HepG2 (cell line): Measurements from ENCODE around the gene NOP9. TPM values are rescaled to one million over a fixed set of nuclear protein-coding genes. Genes with fewer than 3 reads are reported as not detected.

Source experiments
- ATRX ChIP-seq: sonication (generic); formaldehyde crosslinking; IDR thresholded peaks from 2 replicates; pipeline ENCODE4 v1.4.0; 2020; ENCODE audit warnings: missing genetic modification reagents, borderline replicate concordance
- ETV5 ChIP-seq: IDR thresholded peaks from 2 replicates; pipeline ENCODE4 v1.6.1; 2018; ENCODE audit warnings: missing biosample characterization, missing genetic modification reagents, inconsistent platforms, borderline replicate concordance
- FOXA1 ChIP-seq, 2 experiments: fragments of 450-650 bp in 1 of 2; sonication (generic) in 1 of 2; formaldehyde crosslinking in 1 of 2; IDR thresholded peaks; 2 replicates each; pipeline versions ENCODE4 v1.4.0 to v1.6.1; 2016 to 2020; ENCODE audit warnings: missing genetic modification reagents in 1 of 2
- MED13 ChIP-seq: sonication (generic); formaldehyde crosslinking; IDR thresholded peaks from 2 replicates; pipeline ENCODE4 v1.5.0; 2020; ENCODE audit warnings: missing genetic modification reagents
- POLR2A ChIP-seq, 2 experiments: IDR thresholded peaks; 2 replicates each; pipeline ENCODE4 v1.6.1; 2011; ENCODE audit warnings: low read depth in 2 of 2, low read length in 2 of 2, mild to moderate bottlenecking in 1 of 2, moderate library complexity in 1 of 2; ENCODE audit not compliant: insufficient read depth in 1 of 2
- RXRA ChIP-seq: sonication (generic); formaldehyde crosslinking; IDR thresholded peaks from 2 replicates; pipeline ENCODE4 v1.5.1; 2020; ENCODE audit warnings: missing genetic modification reagents
- SMAD9 ChIP-seq: sonication (generic); formaldehyde crosslinking; IDR thresholded peaks from 2 replicates; pipeline ENCODE4 v1.5.1; 2020; ENCODE audit warnings: mild to moderate bottlenecking, missing genetic modification reagents
- ZFP36L2 ChIP-seq: sonication (generic); formaldehyde crosslinking; IDR thresholded peaks from 2 replicates; pipeline ENCODE4 v1.4.0; 2020; ENCODE audit warnings: missing genetic modification reagents
- ZNF235 ChIP-seq: sonication (generic); formaldehyde crosslinking; IDR thresholded peaks from 2 replicates; pipeline ENCODE4 v1.8.1; 2023; ENCODE audit warnings: mild to moderate bottlenecking, missing genetic modification reagents, borderline replicate concordance
- ZNF563 ChIP-seq: sonication (generic); formaldehyde crosslinking; IDR thresholded peaks from 2 replicates; pipeline ENCODE4 v1.8.0; 2022; ENCODE audit warnings: mild to moderate bottlenecking, moderate library complexity, missing genetic modification reagents
- ZNF564 ChIP-seq: sonication (generic); formaldehyde crosslinking; IDR thresholded peaks from 2 replicates; pipeline ENCODE4 v1.8.1; 2023; ENCODE audit warnings: mild to moderate bottlenecking, missing genetic modification reagents
- ZSCAN31 ChIP-seq: sonication (generic); formaldehyde crosslinking; IDR thresholded peaks from 2 replicates; pipeline ENCODE4 v1.5.0; 2020; ENCODE audit warnings: low read depth, mild to moderate bottlenecking, missing genetic modification reagents
- polyA plus RNA-seq, 8 experiments: library from polyadenylated mRNA; depleted of rRNA in 3 of 8; stranded (reverse) in 7 of 8; unstranded in 1 of 8; fragments of >200 nt; fragmentation: Illumina TruSeq in 4 of 8; extraction: Trizol in 4 of 8; gene quantifications; 2 replicates each; pipeline versions ENCODE4 v1.2.1 to v1.2.3, GENCODE V29; 2011 to 2016; ENCODE audit warnings: low read depth in 4 of 8, missing spikeins in 1 of 8, mixed read lengths in 1 of 8; ENCODE audit not compliant: insufficient read depth in 1 of 8
- total RNA-seq, 5 experiments: library from RNA; depleted of rRNA; stranded (reverse); fragments of >200 nt; fragmentation: Illumina TruSeq; extraction: Trizol; gene quantifications; 2 replicates each; pipeline ENCODE4 v1.2.3, GENCODE V29; 2016; ENCODE audit warnings: low read depth in 1 of 5
- TF ChIP-seq, protein P1 (sequence below): sonication (generic); formaldehyde crosslinking; IDR thresholded peaks from 2 replicates; pipeline ENCODE4 v1.4.0; 2020; ENCODE audit warnings: missing genetic modification reagents
- TF ChIP-seq, protein P2 (sequence below): IDR thresholded peaks from 2 replicates; pipeline ENCODE4 v1.6.1; 2016; ENCODE audit warnings: low read depth
- TF ChIP-seq, protein P3 (sequence below): sonication (generic); formaldehyde crosslinking; IDR thresholded peaks from 2 replicates; pipeline ENCODE4 v1.8.1; 2023; ENCODE audit warnings: mild to moderate bottlenecking, missing genetic modification reagents, borderline replicate concordance
- TF ChIP-seq, protein P4 (sequence below): sonication (generic); formaldehyde crosslinking; conservative IDR thresholded peaks from 2 replicates; pipeline ENCODE4 v1.8.0; 2022; ENCODE audit warnings: mild to moderate bottlenecking, moderate library complexity, missing genetic modification reagents
- TF ChIP-seq, protein P5 (sequence below): sonication (generic); formaldehyde crosslinking; IDR thresholded peaks from 2 replicates; pipeline ENCODE4 v1.5.0; 2020; ENCODE audit warnings: mild to moderate bottlenecking, low read depth, missing genetic modification reagents, borderline replicate concordance

The NOP9 gene
- total and polyA plus RNA-seq, 2 of the 13 experiments (the other 11 are each of a cell fraction or from before 2014, with no cell fraction given): 24.5 to 61.6 TPM

DNA sequence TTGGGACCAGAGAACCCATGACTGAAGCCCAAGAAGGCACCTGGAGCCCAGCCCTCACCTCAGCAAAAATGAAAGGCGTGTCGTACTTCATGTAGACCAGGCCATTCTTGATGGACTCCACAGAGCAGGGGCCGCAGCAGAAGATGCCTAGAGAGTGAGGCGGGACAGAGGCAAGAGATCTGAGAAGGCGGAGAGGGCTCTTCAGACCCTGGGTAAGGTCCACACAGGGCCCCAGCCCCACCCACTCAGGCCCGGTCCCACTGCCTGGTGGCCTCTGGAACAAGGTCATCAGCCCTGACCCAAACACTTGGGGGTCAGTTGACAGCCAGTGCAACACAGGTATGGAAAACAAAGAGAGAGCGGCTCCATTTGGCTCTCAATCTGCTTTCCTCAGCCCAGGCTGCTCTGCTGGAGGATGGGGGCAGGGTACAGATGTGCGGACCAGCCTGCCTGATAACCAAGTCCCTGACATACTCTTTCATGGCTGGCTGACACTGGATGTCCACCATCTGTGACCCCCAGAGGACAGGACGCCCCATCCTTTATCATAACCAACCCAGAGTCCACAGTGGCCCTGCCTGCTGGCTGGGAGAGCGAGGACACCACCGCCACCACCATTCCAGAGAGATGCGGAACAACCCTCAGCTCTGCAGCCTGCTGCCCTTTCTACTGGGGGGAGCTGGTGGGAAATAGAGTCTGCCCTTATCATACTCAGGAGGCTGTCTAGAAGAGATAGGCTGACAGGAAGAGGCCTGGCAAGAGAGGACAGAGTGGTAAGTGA is 43.5 kb upstream of the NOP9 start (continued):
- TF ChIP-seq, protein P1, sequence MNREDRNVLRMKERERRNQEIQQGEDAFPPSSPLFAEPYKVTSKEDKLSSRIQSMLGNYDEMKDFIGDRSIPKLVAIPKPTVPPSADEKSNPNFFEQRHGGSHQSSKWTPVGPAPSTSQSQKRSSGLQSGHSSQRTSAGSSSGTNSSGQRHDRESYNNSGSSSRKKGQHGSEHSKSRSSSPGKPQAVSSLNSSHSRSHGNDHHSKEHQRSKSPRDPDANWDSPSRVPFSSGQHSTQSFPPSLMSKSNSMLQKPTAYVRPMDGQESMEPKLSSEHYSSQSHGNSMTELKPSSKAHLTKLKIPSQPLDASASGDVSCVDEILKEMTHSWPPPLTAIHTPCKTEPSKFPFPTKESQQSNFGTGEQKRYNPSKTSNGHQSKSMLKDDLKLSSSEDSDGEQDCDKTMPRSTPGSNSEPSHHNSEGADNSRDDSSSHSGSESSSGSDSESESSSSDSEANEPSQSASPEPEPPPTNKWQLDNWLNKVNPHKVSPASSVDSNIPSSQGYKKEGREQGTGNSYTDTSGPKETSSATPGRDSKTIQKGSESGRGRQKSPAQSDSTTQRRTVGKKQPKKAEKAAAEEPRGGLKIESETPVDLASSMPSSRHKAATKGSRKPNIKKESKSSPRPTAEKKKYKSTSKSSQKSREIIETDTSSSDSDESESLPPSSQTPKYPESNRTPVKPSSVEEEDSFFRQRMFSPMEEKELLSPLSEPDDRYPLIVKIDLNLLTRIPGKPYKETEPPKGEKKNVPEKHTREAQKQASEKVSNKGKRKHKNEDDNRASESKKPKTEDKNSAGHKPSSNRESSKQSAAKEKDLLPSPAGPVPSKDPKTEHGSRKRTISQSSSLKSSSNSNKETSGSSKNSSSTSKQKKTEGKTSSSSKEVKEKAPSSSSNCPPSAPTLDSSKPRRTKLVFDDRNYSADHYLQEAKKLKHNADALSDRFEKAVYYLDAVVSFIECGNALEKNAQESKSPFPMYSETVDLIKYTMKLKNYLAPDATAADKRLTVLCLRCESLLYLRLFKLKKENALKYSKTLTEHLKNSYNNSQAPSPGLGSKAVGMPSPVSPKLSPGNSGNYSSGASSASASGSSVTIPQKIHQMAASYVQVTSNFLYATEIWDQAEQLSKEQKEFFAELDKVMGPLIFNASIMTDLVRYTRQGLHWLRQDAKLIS: no peak
- TF ChIP-seq ZNF564: peak; percentile 72; the same call in 1 of the 2 replicates
- TF ChIP-seq, protein P2, sequence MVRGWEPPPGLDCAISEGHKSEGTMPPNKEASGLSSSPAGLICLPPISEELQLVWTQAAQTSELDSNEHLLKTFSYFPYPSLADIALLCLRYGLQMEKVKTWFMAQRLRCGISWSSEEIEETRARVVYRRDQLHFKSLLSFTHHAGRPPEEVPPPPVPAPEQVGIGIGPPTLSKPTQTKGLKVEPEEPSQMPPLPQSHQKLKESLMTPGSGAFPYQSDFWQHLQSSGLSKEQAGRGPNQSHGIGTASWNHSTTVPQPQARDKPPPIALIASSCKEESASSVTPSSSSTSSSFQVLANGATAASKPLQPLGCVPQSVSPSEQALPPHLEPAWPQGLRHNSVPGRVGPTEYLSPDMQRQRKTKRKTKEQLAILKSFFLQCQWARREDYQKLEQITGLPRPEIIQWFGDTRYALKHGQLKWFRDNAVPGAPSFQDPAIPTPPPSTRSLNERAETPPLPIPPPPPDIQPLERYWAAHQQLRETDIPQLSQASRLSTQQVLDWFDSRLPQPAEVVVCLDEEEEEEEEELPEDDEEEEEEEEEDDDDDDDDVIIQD: no peak
- TF ChIP-seq MED13 (CRISPR knock-in tag): no peak
- TF ChIP-seq, protein P3, sequence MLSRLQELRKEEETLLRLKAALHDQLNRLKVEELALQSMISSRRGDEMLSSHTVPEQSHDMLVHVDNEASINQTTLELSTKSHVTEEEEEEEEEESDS (CRISPR knock-in tag): peak; percentile 29; the same call in 1 of the 2 replicates
- TF ChIP-seq ZNF235 (CRISPR knock-in tag): no peak
- TF ChIP-seq ATRX (CRISPR knock-in tag): no peak
- no peak for TF ChIP-seq ZFP36L2 (CRISPR knock-in tag)
- no peak for TF ChIP-seq ETV5
- no peak for TF ChIP-seq FOXA1 (IDR thresholded peaks at IDR 0.05)
- no peak for TF ChIP-seq FOXA1 (CRISPR knock-in tag; IDR thresholded peaks at IDR 0.05)
- TF ChIP-seq ZNF563 (CRISPR knock-in tag): peak; percentile 49; the same call in 1 of the 2 replicates
- TF ChIP-seq, protein P4, sequence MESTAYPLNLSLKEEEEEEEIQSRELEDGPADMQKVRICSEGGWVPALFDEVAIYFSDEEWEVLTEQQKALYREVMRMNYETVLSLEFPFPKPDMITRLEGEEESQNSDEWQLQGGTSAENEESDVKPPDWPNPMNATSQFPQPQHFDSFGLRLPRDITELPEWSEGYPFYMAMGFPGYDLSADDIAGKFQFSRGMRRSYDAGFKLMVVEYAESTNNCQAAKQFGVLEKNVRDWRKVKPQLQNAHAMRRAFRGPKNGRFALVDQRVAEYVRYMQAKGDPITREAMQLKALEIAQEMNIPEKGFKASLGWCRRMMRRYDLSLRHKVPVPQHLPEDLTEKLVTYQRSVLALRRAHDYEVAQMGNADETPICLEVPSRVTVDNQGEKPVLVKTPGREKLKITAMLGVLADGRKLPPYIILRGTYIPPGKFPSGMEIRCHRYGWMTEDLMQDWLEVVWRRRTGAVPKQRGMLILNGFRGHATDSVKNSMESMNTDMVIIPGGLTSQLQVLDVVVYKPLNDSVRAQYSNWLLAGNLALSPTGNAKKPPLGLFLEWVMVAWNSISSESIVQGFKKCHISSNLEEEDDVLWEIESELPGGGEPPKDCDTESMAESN: no peak
- TF ChIP-seq SMAD9 (CRISPR knock-in tag): no peak
- TF ChIP-seq RXRA (CRISPR knock-in tag): peak; percentile 71
- TF ChIP-seq ZSCAN31 (CRISPR knock-in tag): peak; percentile 72; the same call in 1 of the 2 replicates
- no peak for TF ChIP-seq POLR2A (IDR thresholded peaks at IDR 0.05; ENCODE audit: insufficient read depth in 1 of 2, low read depth in 2 of 2, low read length in 2 of 2)
- TF ChIP-seq, protein P5, sequence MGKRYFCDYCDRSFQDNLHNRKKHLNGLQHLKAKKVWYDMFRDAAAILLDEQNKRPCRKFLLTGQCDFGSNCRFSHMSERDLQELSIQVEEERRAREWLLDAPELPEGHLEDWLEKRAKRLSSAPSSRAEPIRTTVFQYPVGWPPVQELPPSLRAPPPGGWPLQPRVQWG (CRISPR knock-in tag): no peak
